Activated CD4-positive, CD25-positive, alpha-beta regulatory T cell (primary cell): Measurements from ENCODE around the gene CBARP.

ENCODE experiments used
- DNase-seq, 4 experiments: peaks; one replicate each; lab custom pipeline; 2025; lab: John Stamatoyannopoulos, UW

CBARP gene

GRCh38 chr19:1239796-1240737 is 2.3 kb upstream of the CBARP start:
- peak; percentile 77 to 89 (median 84) for DNase-seq

GRCh38 chr19:1239420-1239795 is 1.6 kb upstream of the CBARP start:
- DNase-seq = no peak

GRCh38 chr19:1238369-1239303 is 831 bp upstream of the CBARP start:
- DNase-seq = no peak

GRCh38 chr19:1237027-1237659 is 662 bp downstream of the CBARP start:
- DNase-seq = no peak

GRCh38 chr19:1236576-1236975 is 1.2 kb downstream of the CBARP start:
- DNase-seq = no peak

- DNase-seq = no peak
Measured at GRCh38 chr19:1235625-1236538, 1.9 kb downstream of the CBARP start.

GRCh38 chr19:1234955-1235380 is 2.8 kb downstream of the CBARP start:
- DNase-seq = no peak

GRCh38 chr19:1234051-1234954 is 3.5 kb downstream of the CBARP start:
- no peak for DNase-seq

- DNase-seq = no peak
Measured at GRCh38 chr19:1233115-1233667, 4.6 kb downstream of the CBARP start.

GRCh38 chr19:1232652-1233072 is 5.1 kb downstream of the CBARP start:
- no peak for DNase-seq

- no peak for DNase-seq
Measured at GRCh38 chr19:1231729-1232637, 5.8 kb downstream of the CBARP start.

GRCh38 chr19:1230783-1231489 is 6.9 kb downstream of the CBARP start:
- DNase-seq = no peak

GRCh38 chr19:1229924-1230782 is 7.7 kb downstream of the CBARP start:
- no peak for DNase-seq

GRCh38 chr19:1229056-1229923 is 8.5 kb downstream of the CBARP start:
- no peak for DNase-seq

GRCh38 chr19:1228161-1228957 is 9.4 kb downstream of the CBARP start:
- no peak for DNase-seq
